PFSK-1 (cell line): ENCODE results near the gene TRIM10.

Experiments
- FOXP2 ChIP-seq: optimal IDR thresholded peaks from 2 replicates; pipeline ENCODE3; 2011; ENCODE audit warnings: borderline replicate concordance, control low read depth, inconsistent platforms; ENCODE audit not compliant: insufficient read depth; ENCODE audit errors: extremely low read length, extremely low read depth
- POLR2AphosphoS5 ChIP-seq: IDR thresholded peaks from 2 replicates; pipeline ENCODE4 v1.6.1; 2012; ENCODE audit warnings: low read depth, mild to moderate bottlenecking, control low read depth, low read length, moderate library complexity
- REST ChIP-seq, 2 experiments: IDR thresholded peaks; 2 replicates each; pipeline versions ENCODE4 v1.6.1 to v1.8.0; 2011 to 2012; ENCODE audit warnings: low read depth in 2 of 2, low read length in 2 of 2, control low read depth in 1 of 2, inconsistent platforms in 1 of 2, mild to moderate bottlenecking in 1 of 2, moderate library complexity in 1 of 2; ENCODE audit not compliant: insufficient read depth in 1 of 2
- SIN3A ChIP-seq: IDR thresholded peaks from 2 replicates; pipeline ENCODE4 v1.6.1; 2012; ENCODE audit warnings: mild to moderate bottlenecking, low read length, moderate library complexity, borderline replicate concordance; ENCODE audit not compliant: insufficient read depth
- TAF1 ChIP-seq: IDR thresholded peaks from 2 replicates; pipeline ENCODE4 v1.6.1; 2012; ENCODE audit warnings: low read length, control low read depth, borderline replicate concordance; ENCODE audit not compliant: insufficient read depth

GRCh38 chr6:30198166-30199084 lies 37.4 kb upstream of the TRIM10 start:
- TF ChIP-seq TAF1 (no peak), REST (IDR thresholded peaks at IDR 0.05; ENCODE audit: insufficient read depth in 1 of 2, low read depth in 2 of 2, low read length in 2 of 2) (no peak), POLR2AphosphoS5 (no peak), FOXP2 (no peak), SIN3A (no peak)
